ENCODE data around the gene ATP2A3. TPM values are rescaled to one million over a fixed set of nuclear protein-coding genes. Genes with fewer than 3 reads are reported as not detected.

The ATP2A3 gene
- total and polyA plus RNA-seq, 4 donors = 16.6 to 64.6 (median 25.5) TPM

- ATAC-seq (ENCODE audit: insufficient read depth, low FRiP score) (peak; percentile 42), DNase-seq (peak in 2 of 3 donors; percentile 31 to 45)
- no peak for TF ChIP-seq CTCF (IDR thresholded peaks at IDR 0.05; ENCODE audit: control extremely low read depth, extremely low read depth)
- Histone ChIP-seq H3K4me3 (no peak overlapping the region), H3K27me3 (ENCODE audit: control insufficient read depth in 3 of 3, insufficient read depth in 3 of 3, low read length in 2 of 3) (peaks cover 0 to 33% (median 27%) of the 10 kb centered on the region in 3 donors), H3K9ac (ENCODE audit: insufficient read depth in 1 of 2, low read length in 2 of 2) (no peak overlapping the region), H3K27ac (ENCODE audit: low read depth in 1 of 2, low read length in 1 of 2) (peak overlapping the region in 1 of 2 donors; percentile 79), H3K9me3 (ENCODE audit: control insufficient read depth in 4 of 4, insufficient read depth in 3 of 4, low read length in 3 of 4) (no peaks in the 10 kb centered on the region), H3K36me3 (ENCODE audit: control insufficient read depth in 4 of 4, insufficient read depth in 4 of 4, low read length in 4 of 4) (no peaks in the 10 kb centered on the region), H3K4me1 (ENCODE audit: control insufficient read depth in 5 of 5, insufficient read depth in 5 of 5, low read length in 5 of 5) (peaks cover 0 to 16% (median 4%) of the 10 kb centered on the region in 5 donors)
- 12 to 19% methylated on average over 16 to 17 of the region's 17 CpGs for WGBS, 2 donors
Measured at GRCh38 chr17:3965118-3965800, 1.0 kb upstream of the ATP2A3 start.

GRCh38 chr17:3963237-3964201 is 718 bp downstream of the ATP2A3 start:
- Histone ChIP-seq H3K27ac (ENCODE audit: low read depth in 1 of 2, low read length in 1 of 2) (peak overlapping the region in 1 of 2 donors; percentile 39), H3K4me3 (peak overlapping the region; percentile 63), H3K9ac (ENCODE audit: insufficient read depth in 1 of 2, low read length in 2 of 2) (no peak overlapping the region), H3K4me1 (ENCODE audit: control insufficient read depth in 5 of 5, insufficient read depth in 5 of 5, low read length in 5 of 5) (peaks cover 0 to 28% (median 9%) of the 10 kb centered on the region in 5 donors), H3K9me3 (ENCODE audit: control insufficient read depth in 4 of 4, insufficient read depth in 3 of 4, low read length in 3 of 4) (no peaks in the 10 kb centered on the region), H3K36me3 (ENCODE audit: control insufficient read depth in 4 of 4, insufficient read depth in 4 of 4, low read length in 4 of 4) (no peaks in the 10 kb centered on the region), H3K27me3 (ENCODE audit: control insufficient read depth in 3 of 3, insufficient read depth in 3 of 3, low read length in 2 of 3) (peaks cover 0 to 33% (median 27%) of the 10 kb centered on the region in 3 donors)
- WGBS, 2 donors = 3 to 4% methylated on average over 32 to 64 of the region's 64 CpGs
- DNase-seq = no peak
- no peak for ATAC-seq (ENCODE audit: insufficient read depth, low FRiP score)
- no peak for TF ChIP-seq CTCF (IDR thresholded peaks at IDR 0.05; ENCODE audit: control extremely low read depth, extremely low read depth)

- TF ChIP-seq CTCF (IDR thresholded peaks at IDR 0.05; ENCODE audit: control extremely low read depth, extremely low read depth) = no peak
Measured at GRCh38 chr17:3962965-3963236, 1.3 kb downstream of the ATP2A3 start.

More at GRCh38 chr17:3962965-3963236, 1.3 kb downstream of the ATP2A3 start:
- no peak for ATAC-seq (ENCODE audit: insufficient read depth, low FRiP score)
- no peak overlapping the region for H3K27ac ChIP-seq (ENCODE audit: low read depth in 1 of 2, low read length in 1 of 2)
- DNase-seq = no peak
- H3K9me3 ChIP-seq (ENCODE audit: control insufficient read depth in 4 of 4, insufficient read depth in 3 of 4, low read length in 3 of 4) = no peaks in the 10 kb centered on the region
- H3K36me3 ChIP-seq (ENCODE audit: control insufficient read depth in 4 of 4, insufficient read depth in 4 of 4, low read length in 4 of 4) = no peaks in the 10 kb centered on the region
- H3K4me3 ChIP-seq = no peak overlapping the region
- no peak overlapping the region for H3K9ac ChIP-seq (ENCODE audit: insufficient read depth in 1 of 2, low read length in 2 of 2)
- H3K27me3 ChIP-seq (ENCODE audit: control insufficient read depth in 3 of 3, insufficient read depth in 3 of 3, low read length in 2 of 3) = peaks cover 0 to 33% (median 27%) of the 10 kb centered on the region in 3 donors
- peaks cover 0 to 28% (median 9%) of the 10 kb centered on the region in 5 donors for H3K4me1 ChIP-seq (ENCODE audit: control insufficient read depth in 5 of 5, insufficient read depth in 5 of 5, low read length in 5 of 5)

Data from lung (tissue), 12 donors.